Measurements from ENCODE around the gene EHBP1L1. TPM values are rescaled to one million over a fixed set of nuclear protein-coding genes. Genes with fewer than 3 reads are reported as not detected.

Gene EHBP1L1
- total and polyA plus RNA-seq, 2 of the 13 experiments (the other 11 are each of a cell fraction or from before 2014, with no cell fraction given): 8.3 to 10.6 TPM

GRCh38 chr11:65615950-65616574 is 40.2 kb downstream of the EHBP1L1 start (continued):
- TF ChIP-seq, protein P1, sequence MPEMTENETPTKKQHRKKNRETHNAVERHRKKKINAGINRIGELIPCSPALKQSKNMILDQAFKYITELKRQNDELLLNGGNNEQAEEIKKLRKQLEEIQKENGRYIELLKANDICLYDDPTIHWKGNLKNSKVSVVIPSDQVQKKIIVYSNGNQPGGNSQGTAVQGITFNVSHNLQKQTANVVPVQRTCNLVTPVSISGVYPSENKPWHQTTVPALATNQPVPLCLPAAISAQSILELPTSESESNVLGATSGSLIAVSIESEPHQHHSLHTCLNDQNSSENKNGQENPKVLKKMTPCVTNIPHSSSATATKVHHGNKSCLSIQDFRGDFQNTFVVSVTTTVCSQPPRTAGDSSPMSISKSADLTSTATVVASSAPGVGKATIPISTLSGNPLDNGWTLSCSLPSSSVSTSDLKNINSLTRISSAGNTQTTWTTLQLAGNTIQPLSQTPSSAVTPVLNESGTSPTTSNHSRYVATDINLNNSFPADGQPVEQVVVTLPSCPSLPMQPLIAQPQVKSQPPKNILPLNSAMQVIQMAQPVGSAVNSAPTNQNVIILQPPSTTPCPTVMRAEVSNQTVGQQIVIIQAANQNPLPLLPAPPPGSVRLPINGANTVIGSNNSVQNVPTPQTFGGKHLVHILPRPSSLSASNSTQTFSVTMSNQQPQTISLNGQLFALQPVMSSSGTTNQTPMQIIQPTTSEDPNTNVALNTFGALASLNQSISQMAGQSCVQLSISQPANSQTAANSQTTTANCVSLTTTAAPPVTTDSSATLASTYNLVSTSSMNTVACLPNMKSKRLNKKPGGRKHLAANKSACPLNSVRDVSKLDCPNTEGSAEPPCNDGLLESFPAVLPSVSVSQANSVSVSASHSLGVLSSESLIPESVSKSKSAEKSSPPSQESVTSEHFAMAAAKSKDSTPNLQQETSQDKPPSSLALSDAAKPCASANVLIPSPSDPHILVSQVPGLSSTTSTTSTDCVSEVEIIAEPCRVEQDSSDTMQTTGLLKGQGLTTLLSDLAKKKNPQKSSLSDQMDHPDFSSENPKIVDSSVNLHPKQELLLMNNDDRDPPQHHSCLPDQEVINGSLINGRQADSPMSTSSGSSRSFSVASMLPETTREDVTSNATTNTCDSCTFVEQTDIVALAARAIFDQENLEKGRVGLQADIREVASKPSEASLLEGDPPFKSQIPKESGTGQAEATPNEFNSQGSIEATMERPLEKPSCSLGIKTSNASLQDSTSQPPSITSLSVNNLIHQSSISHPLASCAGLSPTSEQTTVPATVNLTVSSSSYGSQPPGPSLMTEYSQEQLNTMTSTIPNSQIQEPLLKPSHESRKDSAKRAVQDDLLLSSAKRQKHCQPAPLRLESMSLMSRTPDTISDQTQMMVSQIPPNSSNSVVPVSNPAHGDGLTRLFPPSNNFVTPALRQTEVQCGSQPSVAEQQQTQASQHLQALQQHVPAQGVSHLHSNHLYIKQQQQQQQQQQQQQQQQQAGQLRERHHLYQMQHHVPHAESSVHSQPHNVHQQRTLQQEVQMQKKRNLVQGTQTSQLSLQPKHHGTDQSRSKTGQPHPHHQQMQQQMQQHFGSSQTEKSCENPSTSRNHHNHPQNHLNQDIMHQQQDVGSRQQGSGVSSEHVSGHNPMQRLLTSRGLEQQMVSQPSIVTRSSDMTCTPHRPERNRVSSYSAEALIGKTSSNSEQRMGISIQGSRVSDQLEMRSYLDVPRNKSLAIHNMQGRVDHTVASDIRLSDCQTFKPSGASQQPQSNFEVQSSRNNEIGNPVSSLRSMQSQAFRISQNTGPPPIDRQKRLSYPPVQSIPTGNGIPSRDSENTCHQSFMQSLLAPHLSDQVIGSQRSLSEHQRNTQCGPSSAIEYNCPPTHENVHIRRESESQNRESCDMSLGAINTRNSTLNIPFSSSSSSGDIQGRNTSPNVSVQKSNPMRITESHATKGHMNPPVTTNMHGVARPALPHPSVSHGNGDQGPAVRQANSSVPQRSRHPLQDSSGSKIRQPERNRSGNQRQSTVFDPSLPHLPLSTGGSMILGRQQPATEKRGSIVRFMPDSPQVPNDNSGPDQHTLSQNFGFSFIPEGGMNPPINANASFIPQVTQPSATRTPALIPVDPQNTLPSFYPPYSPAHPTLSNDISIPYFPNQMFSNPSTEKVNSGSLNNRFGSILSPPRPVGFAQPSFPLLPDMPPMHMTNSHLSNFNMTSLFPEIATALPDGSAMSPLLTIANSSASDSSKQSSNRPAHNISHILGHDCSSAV (CRISPR knock-in tag; IDR thresholded peaks at IDR 0.05; ENCODE audit: borderline replicate concordance): no peak
- TF ChIP-seq ZNF484 (CRISPR knock-in tag; IDR thresholded peaks at IDR 0.05; ENCODE audit: borderline replicate concordance, low read depth) (no peak), ELF4 (CRISPR knock-in tag; IDR thresholded peaks at IDR 0.05; ENCODE audit: borderline replicate concordance) (no peak), STAG1 (CRISPR knock-in tag; IDR thresholded peaks at IDR 0.05) (no peak), NFYB (CRISPR knock-in tag; IDR thresholded peaks at IDR 0.05) (no peak), AGO2 (optimal IDR thresholded peaks at IDR 0.05; ENCODE audit: low read depth, low read length) (peak; percentile 88), MTF1 (CRISPR knock-in tag; IDR thresholded peaks at IDR 0.05) (no peak), NR2F1 (CRISPR knock-in tag; IDR thresholded peaks at IDR 0.05) (no peak), ZNF83 (CRISPR knock-in tag; IDR thresholded peaks at IDR 0.05; ENCODE audit: borderline replicate concordance) (no peak), HNRNPUL1 (IDR thresholded peaks at IDR 0.05; ENCODE audit: low read depth, low read length) (no peak), AHDC1 (CRISPR knock-in tag; IDR thresholded peaks at IDR 0.05; ENCODE audit: borderline replicate concordance) (no peak), MAFF (IDR thresholded peaks at IDR 0.05; ENCODE audit: low read depth, low read length) (no peak), ZFY (CRISPR knock-in tag; IDR thresholded peaks at IDR 0.05) (peak; percentile 58; the same call in 1 of the 2 replicates)
- TF ChIP-seq, protein P2, sequence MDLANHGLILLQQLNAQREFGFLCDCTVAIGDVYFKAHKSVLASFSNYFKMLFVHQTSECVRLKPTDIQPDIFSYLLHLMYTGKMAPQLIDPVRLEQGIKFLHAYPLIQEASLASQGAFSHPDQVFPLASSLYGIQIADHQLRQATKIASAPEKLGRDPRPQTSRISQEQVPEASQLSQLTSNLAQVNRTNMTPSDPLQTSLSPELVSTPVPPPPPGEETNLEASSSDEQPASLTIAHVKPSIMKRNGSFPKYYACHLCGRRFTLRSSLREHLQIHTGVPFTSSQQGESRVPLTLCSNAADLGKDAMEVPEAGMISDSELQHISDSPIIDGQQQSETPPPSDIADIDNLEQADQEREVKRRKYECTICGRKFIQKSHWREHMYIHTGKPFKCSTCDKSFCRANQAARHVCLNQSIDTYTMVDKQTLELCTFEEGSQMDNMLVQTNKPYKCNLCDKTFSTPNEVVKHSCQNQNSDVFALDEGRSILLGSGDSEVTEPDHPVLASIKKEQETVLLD (CRISPR knock-in tag; IDR thresholded peaks at IDR 0.05; ENCODE audit: low read depth): peak; percentile 39; the same call in 1 of the 2 replicates

Data from HepG2 (cell line).